ENCODE measurements around the gene COTL1.

COTL1 gene

GRCh38 chr16:84577034-84577803 lies 40.7 kb downstream of the COTL1 start:
- no peak for TF ChIP-seq POLR2AphosphoS5 (IDR thresholded peaks at IDR 0.05; ENCODE audit: low read depth, low read length)
- no peak for TF ChIP-seq TAF1 (IDR thresholded peaks at IDR 0.05; ENCODE audit: borderline replicate concordance, insufficient read depth, low read length)
- no peak for TF ChIP-seq SIN3A (IDR thresholded peaks at IDR 0.05; ENCODE audit: borderline replicate concordance, insufficient read depth, low read length)

- TF ChIP-seq TAF1 (IDR thresholded peaks at IDR 0.05; ENCODE audit: borderline replicate concordance, insufficient read depth, low read length) (no peak), FOXP2 (optimal IDR thresholded peaks at IDR 0.05; ENCODE audit: borderline replicate concordance, extremely low read depth, extremely low read length, insufficient read depth) (no peak), REST (IDR thresholded peaks at IDR 0.05; ENCODE audit: insufficient read depth in 1 of 2, low read depth in 2 of 2, low read length in 2 of 2) (no peak), POLR2AphosphoS5 (IDR thresholded peaks at IDR 0.05; ENCODE audit: low read depth, low read length) (no peak)
Observed at GRCh38 chr16:84575914-84576313, 42.0 kb downstream of the COTL1 start.

GRCh38 chr16:84574191-84574590 lies 43.7 kb downstream of the COTL1 start:
- TF ChIP-seq TAF1 (IDR thresholded peaks at IDR 0.05; ENCODE audit: borderline replicate concordance, insufficient read depth, low read length) (no peak), FOXP2 (optimal IDR thresholded peaks at IDR 0.05; ENCODE audit: borderline replicate concordance, extremely low read depth, extremely low read length, insufficient read depth) (no peak), REST (IDR thresholded peaks at IDR 0.05; ENCODE audit: insufficient read depth in 1 of 2, low read depth in 2 of 2, low read length in 2 of 2) (no peak), POLR2AphosphoS5 (IDR thresholded peaks at IDR 0.05; ENCODE audit: low read depth, low read length) (no peak), SIN3A (IDR thresholded peaks at IDR 0.05; ENCODE audit: borderline replicate concordance, insufficient read depth, low read length) (no peak)

DNA sequence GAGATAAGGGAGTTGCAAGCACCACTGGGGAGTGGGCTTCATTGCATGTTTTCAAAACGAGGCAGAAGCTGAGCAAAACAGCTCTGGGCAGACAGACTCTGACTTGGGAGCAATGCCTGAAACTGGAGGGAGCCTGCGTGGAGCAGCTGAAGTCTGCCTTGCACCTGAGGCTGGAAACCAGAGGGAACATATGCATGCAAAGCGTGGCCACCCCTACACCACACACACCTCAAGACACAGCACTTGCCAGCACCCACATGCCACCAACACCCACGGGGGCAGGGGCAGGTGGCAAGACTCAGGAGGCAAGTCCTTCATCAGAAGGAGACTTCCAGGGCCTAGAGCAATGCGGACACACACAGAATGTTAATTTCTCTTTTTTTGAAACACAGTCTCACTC lies 45.8 kb downstream of the COTL1 start:
- TF ChIP-seq FOXP2 (optimal IDR thresholded peaks at IDR 0.05; ENCODE audit: borderline replicate concordance, extremely low read depth, extremely low read length, insufficient read depth): no peak
- no peak for TF ChIP-seq TAF1 (IDR thresholded peaks at IDR 0.05; ENCODE audit: borderline replicate concordance, insufficient read depth, low read length)
- TF ChIP-seq SIN3A (IDR thresholded peaks at IDR 0.05; ENCODE audit: borderline replicate concordance, insufficient read depth, low read length): no peak

GRCh38 chr16:84571506-84571905 lies 46.4 kb downstream of the COTL1 start:
- TF ChIP-seq FOXP2 (optimal IDR thresholded peaks at IDR 0.05; ENCODE audit: borderline replicate concordance, extremely low read depth, extremely low read length, insufficient read depth): no peak
- no peak for TF ChIP-seq REST (IDR thresholded peaks at IDR 0.05; ENCODE audit: insufficient read depth in 1 of 2, low read depth in 2 of 2, low read length in 2 of 2)
- no peak for TF ChIP-seq SIN3A (IDR thresholded peaks at IDR 0.05; ENCODE audit: borderline replicate concordance, insufficient read depth, low read length)
- TF ChIP-seq TAF1 (IDR thresholded peaks at IDR 0.05; ENCODE audit: borderline replicate concordance, insufficient read depth, low read length): no peak
- no peak for TF ChIP-seq POLR2AphosphoS5 (IDR thresholded peaks at IDR 0.05; ENCODE audit: low read depth, low read length)

DNA sequence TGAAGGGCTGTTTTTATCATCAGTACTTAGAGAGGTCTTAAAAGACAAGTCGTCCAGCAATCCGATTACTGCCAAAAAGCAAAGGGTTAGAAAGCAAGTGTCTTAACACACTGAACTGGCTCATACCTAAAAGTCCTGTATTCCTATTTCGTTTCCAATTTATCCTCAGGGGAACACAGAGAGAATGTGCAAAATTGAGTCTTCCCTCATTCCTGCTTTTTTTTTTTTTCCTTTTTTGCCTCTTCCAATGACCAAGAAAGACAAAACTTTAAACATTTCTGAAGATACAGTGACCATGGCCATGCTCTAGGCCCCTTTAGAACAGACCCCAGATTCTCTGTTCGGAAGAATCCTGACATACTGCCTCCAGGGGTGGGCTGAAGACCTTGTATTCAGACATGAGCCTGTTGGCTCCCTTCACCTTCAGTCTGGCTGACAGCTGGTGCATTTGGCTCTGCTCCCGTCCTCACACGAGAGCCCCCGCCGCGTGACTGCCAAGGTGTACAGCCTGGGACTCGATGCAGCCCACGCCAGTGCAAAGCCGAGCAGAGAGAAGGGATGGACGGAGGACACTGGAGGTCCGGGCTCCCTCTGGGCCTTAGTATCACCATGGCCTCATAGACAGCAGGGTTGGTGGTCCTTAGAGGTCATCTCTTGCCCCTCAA lies 47.0 kb downstream of the COTL1 start:
- TF ChIP-seq TAF1 (IDR thresholded peaks at IDR 0.05; ENCODE audit: borderline replicate concordance, insufficient read depth, low read length): no peak
- TF ChIP-seq SIN3A (IDR thresholded peaks at IDR 0.05; ENCODE audit: borderline replicate concordance, insufficient read depth, low read length): no peak
- no peak for TF ChIP-seq FOXP2 (optimal IDR thresholded peaks at IDR 0.05; ENCODE audit: borderline replicate concordance, extremely low read depth, extremely low read length, insufficient read depth)
